GM21717 (cell line): ENCODE results near the gene IL17C.
"Not testable (repeated sequence)": the region's sequence is repeated elsewhere in the genome, so short reads cannot be mapped to it uniquely, and the experiment has no call there.

ENCODE experiments used
- ATAC-seq: cut with Tn5 transposase; IDR thresholded peaks from one replicate; pipeline ENCODE4 v1.9.1; 2021; ENCODE audit warnings: mild to moderate bottlenecking, moderate library complexity; ENCODE audit not compliant: unreplicated experiment

The IL17C gene

GRCh38 chr16:88609426-88609825 is 28.9 kb upstream of the IL17C start:
- not testable (repeated sequence) for ATAC-seq

GRCh38 chr16:88610080-88610479 is 28.3 kb upstream of the IL17C start:
- no peak for ATAC-seq

- ATAC-seq = no peak
Measured at GRCh38 chr16:88610909-88611812, 27.2 kb upstream of the IL17C start.

GRCh38 chr16:88613293-88613692 is 25.1 kb upstream of the IL17C start:
- no peak for ATAC-seq

- no peak for ATAC-seq
Measured at GRCh38 chr16:88613911-88614817, 24.2 kb upstream of the IL17C start.

GRCh38 chr16:88614818-88615580 is 23.4 kb upstream of the IL17C start:
- no peak for ATAC-seq

GRCh38 chr16:88616320-88616719 is 22.1 kb upstream of the IL17C start:
- no peak for ATAC-seq

GRCh38 chr16:88616736-88617135 is 21.6 kb upstream of the IL17C start:
- ATAC-seq = no peak

GRCh38 chr16:88617268-88618031 is 20.9 kb upstream of the IL17C start:
- no peak for ATAC-seq

- no peak for ATAC-seq
Measured at GRCh38 chr16:88618182-88618955, 20.0 kb upstream of the IL17C start.

GRCh38 chr16:88618956-88619667 is 19.3 kb upstream of the IL17C start:
- ATAC-seq = no peak

GRCh38 chr16:88619859-88620815 is 18.2 kb upstream of the IL17C start:
- ATAC-seq = no peak

- no peak for ATAC-seq
Measured at GRCh38 chr16:88622125-88622524, 16.2 kb upstream of the IL17C start.

GRCh38 chr16:88622866-88623265 is 15.5 kb upstream of the IL17C start:
- no peak for ATAC-seq

- no peak for ATAC-seq
Measured at GRCh38 chr16:88623858-88624257, 14.5 kb upstream of the IL17C start.

GRCh38 chr16:88624481-88624880 is 13.9 kb upstream of the IL17C start:
- no peak for ATAC-seq

- ATAC-seq = no peak
Measured at GRCh38 chr16:88624977-88625576, 13.3 kb upstream of the IL17C start.
